Astrocyte (in vitro differentiated cells and primary cell): Measurements from ENCODE around the gene EXOC3. TPM values are rescaled to one million over a fixed set of nuclear protein-coding genes. Genes with fewer than 3 reads are reported as not detected.

Experiments used
- DNase-seq: peaks from one replicate; pipeline ENCODE4 v3.0.0-alpha.2; 2010; ENCODE audit warnings: low read depth
- FAIRE-seq: peaks from 2 replicates; lab custom pipeline; 2011; peaks lifted over from hg19 to GRCh38; lab: Jason Lieb, UNC
- H2AFZ ChIP-seq: 2 replicates; pipeline ENCODE4 v1.6.0; 2012; ENCODE audit warnings: low read depth, low read length, inconsistent platforms
- H3K27ac ChIP-seq: 2 replicates; pipeline ENCODE4 v1.5.1; 2011; ENCODE audit warnings: low read depth, low read length, inconsistent platforms
- H3K27me3 ChIP-seq: 2 replicates; pipeline ENCODE4 v1.6.0; 2011; ENCODE audit warnings: low read length, inconsistent platforms; ENCODE audit not compliant: insufficient read depth
- H3K36me3 ChIP-seq: 2 replicates; pipeline ENCODE4 v1.5.1; 2011; ENCODE audit warnings: low read length, inconsistent platforms; ENCODE audit not compliant: insufficient read depth
- H3K4me1 ChIP-seq: 2 replicates; pipeline ENCODE4 v1.5.1; 2011; ENCODE audit warnings: low read length, inconsistent platforms; ENCODE audit not compliant: insufficient read depth
- H3K4me2 ChIP-seq: 2 replicates; pipeline ENCODE4 v1.6.0; 2012; ENCODE audit warnings: low read length, inconsistent platforms
- H3K4me3 ChIP-seq: 2 replicates; pipeline ENCODE4 v1.5.1; 2011; ENCODE audit warnings: low read depth, mild to moderate bottlenecking, low read length, inconsistent platforms; ENCODE audit not compliant: insufficient read depth
- H3K79me2 ChIP-seq: 2 replicates; pipeline ENCODE4 v1.6.0; 2012; ENCODE audit warnings: mild to moderate bottlenecking, low read length, inconsistent platforms; ENCODE audit not compliant: insufficient read depth
- H3K9ac ChIP-seq: 2 replicates; pipeline ENCODE4 v1.6.0; 2012; ENCODE audit warnings: mild to moderate bottlenecking, low read length, inconsistent platforms
- H3K9me3 ChIP-seq: 2 replicates; pipeline ENCODE4 v1.5.1; 2012; ENCODE audit warnings: low read depth, mild to moderate bottlenecking, low read length, inconsistent platforms; ENCODE audit not compliant: insufficient read depth
- H4K20me1 ChIP-seq: 2 replicates; pipeline ENCODE4 v1.6.0; 2012; ENCODE audit warnings: low read length, inconsistent platforms; ENCODE audit not compliant: insufficient read depth
- H3K27ac Mint-ChIP-seq: one replicate; pipeline ENCODE4 v1.8.0; 2021; ENCODE audit warnings: mild to moderate bottlenecking, mixed read lengths; ENCODE audit not compliant: unreplicated experiment
- H3K27me3 Mint-ChIP-seq: one replicate; pipeline ENCODE4 v1.8.0; 2021; ENCODE audit warnings: low read depth, mixed read lengths; ENCODE audit not compliant: unreplicated experiment
- H3K36me3 Mint-ChIP-seq: one replicate; pipeline ENCODE4 v1.8.0; 2021; ENCODE audit warnings: low read depth, mixed read lengths; ENCODE audit not compliant: unreplicated experiment
- H3K4me1 Mint-ChIP-seq: one replicate; pipeline ENCODE4 v1.8.0; 2021; ENCODE audit warnings: low read depth, mixed read lengths; ENCODE audit not compliant: unreplicated experiment
- H3K4me3 Mint-ChIP-seq: one replicate; pipeline ENCODE4 v1.8.0; 2021; ENCODE audit warnings: mild to moderate bottlenecking, moderate library complexity, mixed read lengths; ENCODE audit not compliant: unreplicated experiment
- H3K9me3 Mint-ChIP-seq: one replicate; pipeline ENCODE4 v1.8.0; 2021; ENCODE audit warnings: mild to moderate bottlenecking, mixed read lengths; ENCODE audit not compliant: unreplicated experiment
- CTCF ChIP-seq: IDR thresholded peaks from 2 replicates; pipeline ENCODE4 v1.5.1; 2011; ENCODE audit warnings: low read depth, mild to moderate bottlenecking, inconsistent platforms, low read length, moderate library complexity; ENCODE audit not compliant: insufficient read depth
- EZH2 ChIP-seq: IDR thresholded peaks from 2 replicates; pipeline ENCODE4 v1.6.1; 2012; ENCODE audit warnings: mild to moderate bottlenecking, low read length, inconsistent platforms; ENCODE audit not compliant: insufficient read depth
- total RNA-seq: library from RNA; stranded (reverse); gene quantifications from 2 replicates; pipeline ENCODE4 v1.2.1, GENCODE V29; 2021

EXOC3 gene
- total RNA-seq, 1 donor from 2014 or later: 37.9 TPM

GRCh38 chr5:468401-468800 is 25.4 kb downstream of the EXOC3 start:
- Histone ChIP-seq H3K36me3 (peaks cover 10% of the 10 kb centered on the region), H2AFZ (no peak overlapping the region), H3K27ac (no peak overlapping the region), H3K9me3 (no peaks in the 10 kb centered on the region), H3K27me3 (no peaks in the 10 kb centered on the region), H4K20me1 (peaks cover 14% of the 10 kb centered on the region), H3K4me3 (no peak overlapping the region), H3K79me2 (peaks cover 20% of the 10 kb centered on the region), H3K9ac (no peak overlapping the region), H3K4me2 (no peak overlapping the region), H3K4me1 (peaks cover 14% of the 10 kb centered on the region)
- no peak for TF ChIP-seq EZH2
- no peak for TF ChIP-seq CTCF
- Mint-ChIP-seq H3K4me1 (peaks cover 4% of the 10 kb centered on the region), H3K4me3 (no peak overlapping the region), H3K27ac (no peak overlapping the region), H3K9me3 (no peaks in the 10 kb centered on the region), H3K27me3 (no peaks in the 10 kb centered on the region), H3K36me3 (peaks cover 14% of the 10 kb centered on the region)
- DNase-seq (no peak), FAIRE-seq (no peak)

GRCh38 chr5:469752-470483 is 26.9 kb downstream of the EXOC3 start:
- DNase-seq (no peak), FAIRE-seq (no peak)
- no peak overlapping the region for H2AFZ ChIP-seq
- H3K27me3 ChIP-seq: no peaks in the 10 kb centered on the region
- H3K4me3 ChIP-seq: no peak overlapping the region
- no peaks in the 10 kb centered on the region for H3K9me3 Mint-ChIP-seq
- no peak overlapping the region for H3K4me2 ChIP-seq
- no peak overlapping the region for H3K4me3 Mint-ChIP-seq
- peaks cover 20% of the 10 kb centered on the region for H3K79me2 ChIP-seq
- H3K36me3 ChIP-seq: peaks cover 8% of the 10 kb centered on the region
- peaks cover 18% of the 10 kb centered on the region for H4K20me1 ChIP-seq
- H3K27ac ChIP-seq: no peak overlapping the region
- H3K4me1 Mint-ChIP-seq: peaks cover 4% of the 10 kb centered on the region
- no peaks in the 10 kb centered on the region for H3K27me3 Mint-ChIP-seq
- no peaks in the 10 kb centered on the region for H3K9me3 ChIP-seq
- H3K36me3 Mint-ChIP-seq: peaks cover 11% of the 10 kb centered on the region
- no peak overlapping the region for H3K27ac Mint-ChIP-seq
- peaks cover 17% of the 10 kb centered on the region for H3K4me1 ChIP-seq
- no peak overlapping the region for H3K9ac ChIP-seq
- no peak for TF ChIP-seq EZH2

- TF ChIP-seq CTCF: no peak
- Histone ChIP-seq H3K9me3 (no peaks in the 10 kb centered on the region), H3K4me3 (no peak overlapping the region), H3K27me3 (peaks cover 6% of the 10 kb centered on the region), H3K27ac (no peak overlapping the region), H3K4me2 (peak overlapping the region; percentile 98), H3K4me1 (peaks cover 17% of the 10 kb centered on the region), H3K36me3 (peaks cover 8% of the 10 kb centered on the region), H2AFZ (no peak overlapping the region), H3K9ac (peak overlapping the region; percentile 88), H3K79me2 (peaks cover 20% of the 10 kb centered on the region), H4K20me1 (peaks cover 28% of the 10 kb centered on the region)
- peaks cover 4% of the 10 kb centered on the region for H3K4me1 Mint-ChIP-seq
- no peak overlapping the region for H3K27ac Mint-ChIP-seq
- H3K36me3 Mint-ChIP-seq: peaks cover 9% of the 10 kb centered on the region
- no peak for FAIRE-seq
- peaks cover 2% of the 10 kb centered on the region for H3K27me3 Mint-ChIP-seq
- H3K9me3 Mint-ChIP-seq: no peaks in the 10 kb centered on the region
- no peak for DNase-seq
- H3K4me3 Mint-ChIP-seq: peak overlapping the region; percentile 74
Measured at GRCh38 chr5:470961-471749, 28.2 kb downstream of the EXOC3 start.
